Stimulated activated CD8-positive, alpha-beta memory T cell treated with anti-CD3 and anti-CD28 coated beads, Interleukin-4, amount 100 ng/mL, for 1 hour (primary cell): ENCODE data around the gene RPS6KA6.

Experiments
- DNase-seq, 2 donors: peaks; one replicate each; pipeline ENCODE4 v3.0.0-alpha.2; 2020; ENCODE audit warnings: low read depth in 2 of 2, low spot score in 1 of 2

RPS6KA6 gene

DNA sequence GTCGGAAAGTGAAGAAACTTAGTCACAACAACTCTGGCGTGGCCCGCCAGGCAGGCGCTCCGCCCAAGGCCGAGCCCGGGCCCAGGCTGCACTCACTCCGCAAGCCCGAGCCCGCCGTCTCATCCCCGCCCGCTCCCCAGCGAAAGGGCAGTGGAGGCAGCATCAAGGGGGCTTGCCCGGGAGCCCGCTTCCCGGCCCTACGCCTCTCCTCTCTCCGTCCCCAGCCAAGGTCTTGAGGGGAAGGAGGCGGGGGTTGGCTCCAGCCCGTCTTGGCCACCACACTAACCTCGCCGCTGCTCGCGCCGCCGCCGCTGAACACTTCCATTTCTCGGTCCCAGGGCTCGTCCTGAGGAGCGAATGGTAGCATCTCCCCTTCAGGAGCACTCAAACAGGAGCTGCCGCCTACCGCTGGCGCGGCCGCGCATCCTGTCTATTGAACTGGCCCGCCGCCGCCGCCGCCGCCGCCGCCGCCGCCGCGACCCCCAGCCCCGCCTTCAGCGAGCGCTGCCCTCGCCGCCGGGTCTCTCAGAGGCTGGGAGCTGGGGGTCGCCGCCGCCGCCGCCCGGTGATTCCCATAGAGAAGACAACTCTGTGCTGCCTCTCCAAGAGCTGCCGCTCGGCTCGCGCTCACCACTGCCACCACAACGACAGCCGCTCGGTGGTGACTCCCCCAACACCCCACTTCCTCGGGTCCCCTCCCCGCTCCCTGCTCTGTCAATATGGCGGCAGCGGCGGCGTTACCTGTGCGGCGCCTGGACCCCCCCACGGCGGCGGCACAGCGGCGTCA lies at the start of gene RPS6KA6:
Gene RPS6KA6, minus strand, starts transcription at position 667 of the 787 bp plus-strand sequence. Its CDS starts 300 bp downstream, at position 367.
- no peak for DNase-seq

DNA sequence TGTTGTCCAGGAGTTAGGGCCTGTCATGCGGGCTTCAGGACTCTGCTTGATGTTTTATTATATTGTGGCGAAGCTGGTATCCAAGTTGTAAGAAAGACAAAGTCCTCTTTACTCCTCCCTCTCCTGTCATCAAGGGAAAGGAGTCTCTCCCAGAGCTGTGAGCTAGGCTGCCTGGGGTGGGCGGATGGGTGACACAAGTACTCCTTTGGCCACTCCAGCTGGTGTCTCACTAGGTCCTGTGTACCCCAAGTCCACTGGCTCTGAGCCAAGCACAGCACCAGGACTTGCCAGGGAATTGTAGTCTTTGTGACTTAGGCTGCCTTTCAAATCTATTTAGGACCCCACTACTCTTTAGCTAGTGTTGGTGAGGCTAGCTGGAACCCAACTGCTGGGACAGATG lies 36.7 kb upstream of the RPS6KA6 start:
- no peak for DNase-seq

DNA sequence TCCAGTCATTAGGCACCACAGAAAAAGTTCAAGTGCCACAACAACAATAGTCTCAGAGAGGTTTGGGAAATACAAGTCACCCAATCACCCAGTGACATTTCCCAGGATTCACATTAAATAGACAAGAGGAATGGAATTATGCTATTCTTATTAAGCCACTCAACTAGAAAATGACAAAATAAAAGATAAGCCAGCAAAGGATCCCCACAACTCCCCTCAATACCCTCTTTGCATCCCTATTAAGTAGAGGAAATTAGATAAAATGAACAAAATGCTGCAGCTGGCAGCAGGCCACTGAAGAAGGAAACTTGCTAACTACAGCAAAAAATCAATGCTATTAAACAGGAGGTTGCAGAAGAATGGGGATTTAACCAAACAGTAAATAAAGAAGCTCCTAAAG lies 35.3 kb upstream of the RPS6KA6 start:
- no peak for DNase-seq

DNA sequence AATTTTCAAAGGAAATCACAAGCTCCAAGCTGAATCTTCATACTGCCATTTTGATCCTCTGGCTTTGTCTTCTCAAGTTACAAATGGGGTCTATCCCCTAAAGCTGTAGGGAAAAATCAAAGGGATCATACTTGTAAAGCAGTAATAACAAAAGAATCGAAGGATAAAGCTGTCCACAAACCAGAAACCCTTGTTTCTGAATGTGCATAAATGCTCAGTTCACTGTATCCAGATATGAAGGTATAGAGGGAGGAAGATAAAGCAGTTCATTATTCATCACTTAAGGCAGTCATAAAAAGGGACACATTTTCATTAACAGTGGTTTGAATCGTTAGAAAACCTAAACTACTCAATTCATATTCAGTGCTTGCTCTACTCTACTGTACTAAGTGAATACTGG lies 33.2 kb upstream of the RPS6KA6 start:
- DNase-seq: no peak

DNA sequence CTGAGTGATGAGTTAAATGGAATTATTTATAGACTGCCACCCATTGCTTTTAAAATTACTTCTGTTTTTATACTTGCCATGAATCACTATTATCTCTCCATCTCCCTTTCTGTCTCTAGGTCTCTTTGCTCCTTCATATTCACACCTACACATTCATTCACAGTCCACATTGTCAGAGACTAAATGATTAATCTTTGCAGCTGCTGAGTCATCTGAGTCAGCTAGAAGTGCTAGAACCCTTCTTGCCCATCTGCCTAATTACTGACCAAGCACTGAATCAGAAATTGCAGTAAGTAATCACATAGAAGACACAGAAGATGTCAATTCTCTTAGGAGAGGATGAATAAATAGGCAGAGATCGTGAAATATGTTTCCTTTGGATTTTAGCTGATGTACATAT lies 31.6 kb upstream of the RPS6KA6 start:
- no peak for DNase-seq

DNA sequence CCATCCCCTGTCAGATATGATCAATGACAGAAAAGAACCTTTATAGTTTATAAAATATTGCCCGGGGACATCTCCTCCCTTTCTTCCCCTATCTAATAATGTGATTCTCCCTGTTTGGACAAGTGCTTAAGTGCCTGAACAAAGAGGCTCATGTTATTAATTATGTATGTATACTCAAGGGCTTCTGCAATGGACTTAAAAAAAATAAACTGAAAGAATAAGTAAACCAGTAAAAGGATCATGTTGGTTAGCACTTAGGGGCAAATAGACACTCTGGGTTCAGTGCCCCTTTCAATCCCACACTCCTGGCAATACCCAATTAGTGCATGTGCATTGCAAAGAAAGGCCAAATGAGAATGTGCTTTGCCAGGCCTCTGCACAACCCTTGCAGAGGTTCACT lies 30.7 kb upstream of the RPS6KA6 start:
- DNase-seq: no peak

DNA sequence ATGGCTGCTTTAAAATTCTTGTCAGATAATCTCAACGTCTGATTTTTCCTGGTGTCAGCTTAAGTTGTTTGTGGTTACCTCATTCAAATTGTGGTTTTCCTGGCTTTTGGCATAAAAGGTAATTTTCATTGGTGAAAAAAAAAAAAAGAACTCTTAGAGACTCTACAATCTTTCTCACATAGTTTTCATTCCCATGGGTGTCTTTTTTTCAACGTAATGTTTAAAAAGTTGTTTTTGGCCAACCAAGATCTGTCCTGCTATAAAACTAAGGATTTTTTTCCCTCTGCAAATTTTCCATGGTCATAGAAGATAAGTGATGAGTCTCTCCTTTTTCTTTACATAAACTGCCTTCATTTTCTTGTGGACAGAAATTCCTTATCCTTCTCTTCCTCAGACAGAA lies 28.9 kb upstream of the RPS6KA6 start:
- no peak for DNase-seq

DNA sequence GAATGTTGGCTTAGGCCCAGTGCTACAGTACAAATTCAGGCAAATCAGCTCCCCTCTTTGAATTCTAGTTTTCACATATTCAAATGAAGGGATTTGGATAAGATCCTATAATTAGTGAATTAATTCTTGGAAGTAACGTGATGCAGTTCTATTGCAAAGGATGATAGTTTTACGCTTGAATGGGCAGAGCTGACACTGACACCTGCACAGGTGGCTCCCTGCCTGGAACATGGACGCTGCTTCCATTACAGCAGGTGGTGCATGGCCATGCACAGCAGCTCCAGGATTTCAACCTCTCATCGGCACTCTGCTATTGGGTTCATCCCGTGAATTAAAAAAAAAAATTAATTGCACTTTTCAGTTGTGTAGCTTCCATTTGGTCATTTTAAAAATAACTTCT lies 28.4 kb upstream of the RPS6KA6 start:
- no peak for DNase-seq

DNA sequence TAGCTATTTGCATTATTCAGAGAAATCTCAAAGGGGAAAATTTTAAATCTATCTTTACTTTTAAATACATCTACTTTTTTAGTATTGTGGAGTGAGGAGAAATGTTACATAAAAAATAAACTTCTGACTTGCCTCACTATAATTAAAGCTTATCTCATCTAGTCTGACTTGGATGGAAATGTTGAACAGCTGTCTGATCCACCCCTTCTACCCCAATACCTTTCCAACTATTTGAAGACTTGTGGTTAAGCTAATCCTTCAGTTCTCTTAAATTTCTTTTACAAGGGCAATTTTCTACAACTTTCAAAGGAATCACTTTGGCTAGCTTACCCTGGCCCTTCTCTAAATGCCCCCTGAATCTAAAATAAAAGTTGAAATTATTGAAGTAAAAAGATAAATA lies 17.3 kb upstream of the RPS6KA6 start:
- DNase-seq: no peak

DNA sequence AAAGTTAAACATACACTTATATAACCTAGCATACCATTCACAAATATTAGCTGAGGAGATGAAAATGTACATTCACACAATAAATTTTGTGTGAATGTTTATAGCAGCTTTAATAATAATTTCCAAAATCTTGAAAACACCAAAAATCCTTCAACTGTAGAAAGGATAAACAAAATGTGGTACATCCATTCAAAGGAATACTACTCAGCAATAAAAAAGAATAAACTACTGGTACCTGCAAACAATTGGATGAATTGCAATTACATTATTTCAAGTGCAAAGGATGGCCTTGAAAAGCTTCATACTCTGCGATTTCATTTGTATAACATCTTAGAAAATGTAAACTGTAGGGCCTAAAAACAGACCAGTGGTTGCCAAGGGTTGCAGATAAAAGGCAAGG lies 11.7 kb upstream of the RPS6KA6 start:
- no peak for DNase-seq

DNA sequence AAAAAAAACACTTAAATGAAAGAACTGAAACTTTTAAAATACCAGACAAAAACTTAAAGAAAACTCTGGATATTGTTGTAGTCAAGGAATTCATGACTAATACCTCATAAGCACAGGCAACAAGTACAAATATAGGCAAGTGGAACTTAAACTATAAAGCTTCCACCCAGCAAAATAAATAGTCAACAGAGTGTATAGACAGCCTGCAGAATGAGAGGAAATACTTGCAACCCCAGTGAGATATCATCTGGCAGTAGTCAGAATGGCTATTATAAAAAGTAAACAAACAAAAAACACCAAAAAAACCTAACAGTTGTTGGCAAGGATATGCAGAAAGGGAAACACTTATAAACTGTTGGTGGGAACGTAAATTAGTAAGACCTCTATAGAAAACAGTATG lies 9.6 kb upstream of the RPS6KA6 start:
- DNase-seq: no peak

DNA sequence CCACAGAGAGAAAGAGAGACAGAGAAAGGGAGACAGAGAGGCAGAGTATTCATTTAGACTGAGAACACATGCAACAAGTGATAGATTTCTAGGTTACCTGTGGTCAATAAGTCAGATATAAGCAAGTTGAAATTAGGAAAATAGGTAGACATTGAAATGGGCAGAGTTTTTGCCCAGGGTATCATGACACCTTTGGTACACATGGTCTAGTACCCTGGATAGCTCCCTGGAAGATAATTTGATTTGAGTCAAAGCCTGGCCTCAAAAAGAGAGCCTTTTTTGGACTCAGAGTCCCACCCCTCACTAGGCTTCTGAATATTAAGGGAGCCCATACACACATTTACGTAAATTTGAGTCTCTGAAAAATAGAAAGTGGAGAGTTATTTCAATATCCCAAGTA lies 4.0 kb upstream of the RPS6KA6 start:
- DNase-seq: no peak

DNA sequence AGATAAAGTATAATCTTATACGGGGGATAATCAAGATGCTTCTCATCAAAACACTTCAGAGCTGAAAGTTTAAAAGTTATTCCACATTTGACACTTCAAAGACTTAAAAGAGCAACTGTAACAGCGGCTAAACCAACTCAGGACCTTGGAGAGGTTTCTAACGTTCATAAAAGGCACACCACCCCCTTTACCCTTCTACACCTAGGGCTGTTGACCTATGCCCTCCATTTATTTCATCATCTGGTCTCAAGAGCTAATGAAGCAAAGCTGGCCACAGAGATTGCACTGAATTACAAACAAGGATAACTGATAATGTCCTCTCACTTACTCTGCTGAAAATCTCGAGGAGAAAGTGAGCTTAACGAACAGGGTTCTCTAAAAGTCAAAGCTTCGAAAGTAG lies 1.1 kb upstream of the RPS6KA6 start:
- no peak for DNase-seq

DNA sequence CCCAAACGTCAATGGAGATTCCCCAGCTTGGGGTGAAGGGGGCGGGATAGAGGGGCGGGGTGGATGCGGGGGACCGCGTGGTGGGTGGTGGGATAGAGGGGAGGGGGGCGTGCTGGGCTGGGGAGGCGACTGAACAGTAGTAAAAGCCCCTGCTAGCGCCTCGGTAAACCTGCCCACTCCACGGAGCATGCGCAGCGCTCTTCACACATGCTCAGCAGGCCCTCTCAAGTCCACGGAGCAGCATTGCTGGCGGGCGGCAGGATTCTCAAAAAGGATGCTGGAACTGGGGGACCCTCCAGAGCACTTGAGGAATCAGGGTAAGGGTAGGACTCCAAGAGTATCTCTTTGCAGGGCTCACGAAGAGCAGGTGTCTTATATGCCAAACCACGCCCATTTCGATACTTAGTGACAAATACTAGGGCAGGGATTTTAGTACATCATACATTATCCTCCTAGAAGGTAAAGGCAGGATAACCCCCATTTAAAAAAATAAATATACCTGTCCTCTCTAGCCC lies 378 bp upstream of the RPS6KA6 start:
- no peak for DNase-seq

DNA sequence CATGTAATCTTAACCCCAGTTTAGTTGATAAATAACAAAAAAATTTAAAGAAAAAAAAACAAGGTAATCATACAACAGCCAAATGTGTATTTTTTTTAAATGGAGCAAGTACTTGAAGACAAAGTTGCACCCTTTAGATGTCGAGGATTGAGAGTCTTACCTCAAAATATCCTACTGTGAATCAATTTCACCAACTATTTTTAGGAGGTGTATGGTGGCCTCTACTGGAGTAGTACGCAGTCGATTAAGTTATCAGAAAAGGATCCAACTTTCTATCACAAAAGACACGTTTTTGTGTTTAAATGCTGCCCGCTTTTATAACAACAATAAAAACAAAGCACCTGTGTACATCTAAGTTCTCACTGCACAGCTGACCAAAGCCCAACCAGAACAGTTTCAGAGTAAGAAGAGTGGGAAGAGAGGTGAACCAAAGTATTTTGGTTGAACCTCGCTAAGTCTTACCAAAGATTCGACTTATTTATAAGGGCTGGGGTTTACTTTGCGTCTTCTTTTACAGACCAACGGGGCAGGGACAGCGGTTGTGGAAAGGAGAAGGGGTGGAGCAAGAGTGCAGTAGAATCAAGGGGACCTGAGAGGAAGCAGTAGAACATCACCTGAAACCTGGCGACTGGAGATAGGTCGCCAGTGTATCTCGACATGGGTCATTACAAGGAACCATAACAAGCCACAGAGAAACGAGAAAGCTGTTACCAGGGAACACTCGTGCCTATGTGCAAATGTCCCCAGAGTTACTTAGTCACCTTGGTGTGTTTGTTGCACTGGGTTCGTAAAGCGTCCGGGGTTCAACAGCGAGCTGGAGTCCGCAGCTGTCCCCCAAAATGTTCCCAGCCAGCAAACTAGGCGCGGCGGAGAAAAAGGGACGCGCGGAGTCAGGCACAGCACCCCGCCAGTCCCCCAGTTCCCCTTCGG lies 1.1 kb downstream of the RPS6KA6 start:
- DNase-seq: no peak

DNA sequence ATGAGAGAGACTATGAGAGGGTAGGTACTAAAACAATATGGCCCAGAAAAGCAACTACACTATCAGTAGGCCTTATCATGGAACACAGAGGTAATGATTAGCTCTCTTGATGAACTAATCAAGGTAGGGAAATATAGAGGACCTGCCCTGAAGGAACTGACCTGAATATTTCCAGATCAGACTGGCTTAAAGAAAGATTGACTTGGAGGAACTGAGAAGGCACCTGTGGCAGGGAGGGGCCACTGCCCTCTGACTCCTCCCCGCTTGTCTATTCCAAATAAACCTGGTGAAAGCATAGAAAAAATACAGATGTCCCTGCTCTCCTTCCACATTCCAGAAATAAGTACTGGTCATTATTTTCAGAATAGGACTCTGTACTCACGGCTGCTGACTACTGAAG lies 5.5 kb downstream of the RPS6KA6 start:
- no peak for DNase-seq

DNA sequence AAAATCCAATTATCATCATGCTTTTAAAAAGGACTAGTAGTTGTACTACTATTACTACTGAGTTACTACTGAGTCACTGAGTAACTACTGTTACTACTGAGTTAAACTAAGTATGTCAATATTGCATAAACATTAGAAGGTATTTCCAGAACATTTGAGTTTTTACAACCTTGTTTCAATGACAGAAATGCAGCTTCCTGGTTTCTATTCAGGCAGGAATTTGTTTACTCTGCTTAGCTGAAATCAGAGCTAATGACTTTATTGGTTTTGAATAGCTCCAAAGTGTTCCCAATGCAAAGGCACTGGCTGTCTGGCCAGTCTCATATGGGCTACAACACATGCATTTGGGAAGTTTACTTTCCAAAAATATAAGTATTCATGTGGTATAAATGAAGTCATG lies 12.0 kb downstream of the RPS6KA6 start:
- no peak for DNase-seq

DNA sequence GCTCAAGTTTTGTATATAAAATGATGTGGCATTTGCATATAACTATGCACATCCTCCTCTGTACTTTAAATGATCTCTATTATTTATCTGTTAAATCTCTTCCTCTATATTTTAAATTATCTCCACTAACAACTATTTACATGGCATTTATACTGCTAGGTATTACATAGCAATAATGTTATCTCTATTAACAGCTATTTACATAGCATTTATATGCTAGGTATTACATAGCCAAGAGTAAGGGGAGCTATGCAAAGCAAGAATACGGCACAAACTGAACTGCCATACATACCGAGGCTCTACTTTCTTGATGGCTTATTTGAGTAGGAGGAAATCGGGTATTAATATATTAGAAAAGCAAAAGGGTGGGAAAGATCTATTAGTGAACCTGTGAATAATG lies 12.7 kb downstream of the RPS6KA6 start:
- DNase-seq: no peak

DNA sequence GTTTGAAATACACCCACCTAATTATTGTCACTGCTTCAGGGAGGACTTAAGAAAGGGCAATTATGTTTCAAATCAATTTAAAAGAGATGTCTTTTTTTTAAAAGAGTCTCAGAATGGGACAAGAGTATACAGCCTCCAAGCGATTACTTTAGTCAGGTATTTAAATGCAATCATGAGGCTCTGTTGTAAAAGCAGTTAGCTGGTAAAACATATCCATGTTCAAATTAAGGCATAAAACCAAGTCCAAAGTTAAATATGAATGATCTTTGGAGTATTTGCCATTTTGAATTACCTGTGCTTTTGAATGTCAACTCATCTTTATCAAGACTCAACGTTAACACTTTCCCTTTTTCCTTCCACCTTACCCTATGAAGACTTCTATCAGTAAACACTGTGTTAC lies 13.7 kb downstream of the RPS6KA6 start:
- no peak for DNase-seq

DNA sequence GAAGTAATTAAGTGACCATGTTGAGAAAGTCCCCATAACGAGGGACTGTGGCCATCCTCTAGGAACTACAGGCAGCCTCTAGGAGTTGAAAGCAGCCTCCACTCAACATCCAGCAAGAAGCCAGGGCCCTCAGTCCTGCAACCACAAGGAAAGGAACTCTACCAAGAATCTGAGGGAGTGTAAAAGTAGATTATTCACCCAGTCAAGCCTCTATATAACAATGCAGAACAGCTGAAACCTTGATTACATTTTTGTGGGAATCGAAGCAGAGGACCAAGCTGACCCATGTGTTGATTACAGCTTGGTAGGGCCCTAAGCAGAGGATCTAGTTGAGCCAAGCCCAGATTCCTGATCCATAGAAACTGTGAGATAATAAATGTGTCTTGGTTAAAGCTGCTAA lies 17.1 kb downstream of the RPS6KA6 start:
- no peak for DNase-seq

DNA sequence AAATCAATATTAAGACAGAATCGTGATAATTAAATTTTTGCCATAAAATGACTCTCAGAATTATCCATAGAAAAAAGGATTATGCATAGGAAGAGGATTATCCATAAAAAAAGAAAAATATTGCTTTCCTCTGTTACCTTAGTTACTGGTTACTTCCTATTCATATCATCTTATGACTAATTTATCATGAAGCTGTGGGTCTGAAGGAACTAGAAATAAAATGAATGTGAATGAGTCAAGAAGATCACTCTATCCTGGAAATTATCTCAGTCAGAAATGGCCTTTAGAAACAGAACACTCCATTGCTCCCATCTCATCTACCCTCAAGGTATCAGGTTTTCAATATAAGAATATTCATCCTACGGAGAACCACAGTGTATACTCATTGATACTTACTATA lies 19.4 kb downstream of the RPS6KA6 start:
- DNase-seq: no peak

DNA sequence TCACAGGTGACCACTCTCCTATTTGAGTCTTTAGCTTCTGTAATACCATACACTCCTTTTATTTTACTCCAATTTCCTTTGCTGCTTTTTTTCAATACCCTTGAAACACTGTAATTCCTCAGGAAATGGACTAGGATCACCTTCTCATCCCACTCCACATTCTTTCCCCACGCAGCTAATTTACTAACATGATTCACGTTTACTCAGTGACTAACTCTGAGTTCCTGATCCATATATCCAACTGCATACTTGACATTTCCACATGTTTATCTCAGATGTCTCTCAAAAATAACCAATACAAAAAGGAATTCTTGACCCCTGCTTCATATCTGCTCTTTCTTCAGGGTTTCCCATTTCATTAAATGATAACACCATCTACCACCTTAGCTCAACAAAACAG lies 19.9 kb downstream of the RPS6KA6 start:
- DNase-seq: no peak
